SU-DHL-6 (cell line): ENCODE data around the gene NPAS3.

ENCODE experiments used
- H2AFZ ChIP-seq: fragments of 200-600 bp; sonication (generic); 2 replicates; pipeline ENCODE4 v1.6.1; 2014; ENCODE audit warnings: low read depth, mild to moderate bottlenecking, moderate library complexity, mixed read lengths, antibody characterized with exemption, low read length; ENCODE audit not compliant: severe bottlenecking
- H3F3A ChIP-seq: fragments of 200-600 bp; shearing (Covaris generic); 2 replicates; pipeline ENCODE4 v1.6.0; 2016; ENCODE audit warnings: antibody characterized with exemption, mild to moderate bottlenecking; ENCODE audit not compliant: insufficient read depth
- H3K27ac ChIP-seq: fragments of 200-600 bp; sonication (generic); 2 replicates; pipeline ENCODE4 v1.5.1; 2016; ENCODE audit warnings: low read depth, mild to moderate bottlenecking, low read length, moderate library complexity, mixed read lengths
- H3K27me3 ChIP-seq: fragments of 200-600 bp; sonication (generic), shearing (Covaris generic); 2 replicates; pipeline ENCODE4 v1.6.0; 2014; ENCODE audit warnings: mild to moderate bottlenecking, low read length
- H3K36me3 ChIP-seq: fragments of 200-600 bp; sonication (generic); 2 replicates; pipeline ENCODE4 v1.6.1; 2014; ENCODE audit warnings: mild to moderate bottlenecking, low read length, mixed read lengths
- H3K4me2 ChIP-seq: fragments of 300-600, 200-600 bp; shearing (Covaris generic), sonication (generic); 2 replicates; pipeline ENCODE4 v1.6.0; 2014; ENCODE audit warnings: low read length, low read depth, mild to moderate bottlenecking; ENCODE audit not compliant: poor library complexity, severe bottlenecking
- H3K4me3 ChIP-seq: fragments of 200-600 bp; sonication (generic); 2 replicates; pipeline ENCODE4 v1.5.1; 2014; ENCODE audit warnings: antibody characterized with exemption, low read length, mild to moderate bottlenecking, mixed read lengths; ENCODE audit not compliant: insufficient read depth, poor library complexity, severe bottlenecking
- H3K79me2 ChIP-seq: fragments of 200-600 bp; sonication (generic); 2 replicates; pipeline ENCODE4 v1.6.1; 2014; ENCODE audit warnings: mild to moderate bottlenecking, low read length, moderate library complexity; ENCODE audit not compliant: insufficient read depth
- H3K9ac ChIP-seq: fragments of 200-600 bp; sonication (generic); 2 replicates; pipeline ENCODE4 v1.7.0; 2014; ENCODE audit warnings: mild to moderate bottlenecking, low read length
- H3K9me2 ChIP-seq: fragments of 200-600 bp; sonication (generic); replicated peaks from 2 replicates; pipeline ENCODE4 v1.6.1; 2014; ENCODE audit warnings: low read length; ENCODE audit not compliant: insufficient read depth
- H3K9me3 ChIP-seq: fragments of 200-600 bp; sonication (generic); 2 replicates; pipeline ENCODE4 v1.6.1; 2014; ENCODE audit warnings: low read length, mixed read lengths; ENCODE audit not compliant: insufficient read depth
- H4K20me1 ChIP-seq: fragments of 200-600 bp; sonication (generic); 2 replicates; pipeline ENCODE4 v1.6.1; 2014; ENCODE audit warnings: low read depth, mild to moderate bottlenecking, antibody characterized with exemption, low read length, moderate library complexity, mixed read lengths
- EZH2phosphoT487 ChIP-seq: fragments of 200-600 bp; sonication (generic), shearing (Covaris generic); conservative IDR thresholded peaks from 2 replicates; pipeline ENCODE4 v1.6.1; 2018; ENCODE audit warnings: mild to moderate bottlenecking, antibody characterized with exemption, low read length, moderate library complexity, mixed read lengths
- TF ChIP-seq, protein P1 (sequence below): fragments of 200-600 bp; sonication (generic); IDR thresholded peaks from one replicate; pipeline ENCODE4 v1.5.1; 2017; ENCODE audit warnings: antibody characterized with exemption, mild to moderate bottlenecking, low read length, moderate library complexity; ENCODE audit not compliant: insufficient read depth, poor library complexity, severe bottlenecking

The NPAS3 gene

GRCh38 chr14:33642691-33643244 lies 704.1 kb downstream of the NPAS3 start:
- Histone ChIP-seq H3K27me3 (no peaks in the 10 kb centered on the region), H3K27ac (no peak overlapping the region), H3K36me3 (no peaks in the 10 kb centered on the region), H4K20me1 (no peaks in the 10 kb centered on the region), H3K9me2 (no peaks in the 10 kb centered on the region), H2AFZ (no peak overlapping the region), H3K9ac (no peak overlapping the region), H3K9me3 (no peaks in the 10 kb centered on the region), H3K79me2 (no peaks in the 10 kb centered on the region), H3K4me3 (no peak overlapping the region), H3K4me2 (no peak overlapping the region), H3F3A (no peaks in the 10 kb centered on the region)
- TF ChIP-seq, protein P1, sequence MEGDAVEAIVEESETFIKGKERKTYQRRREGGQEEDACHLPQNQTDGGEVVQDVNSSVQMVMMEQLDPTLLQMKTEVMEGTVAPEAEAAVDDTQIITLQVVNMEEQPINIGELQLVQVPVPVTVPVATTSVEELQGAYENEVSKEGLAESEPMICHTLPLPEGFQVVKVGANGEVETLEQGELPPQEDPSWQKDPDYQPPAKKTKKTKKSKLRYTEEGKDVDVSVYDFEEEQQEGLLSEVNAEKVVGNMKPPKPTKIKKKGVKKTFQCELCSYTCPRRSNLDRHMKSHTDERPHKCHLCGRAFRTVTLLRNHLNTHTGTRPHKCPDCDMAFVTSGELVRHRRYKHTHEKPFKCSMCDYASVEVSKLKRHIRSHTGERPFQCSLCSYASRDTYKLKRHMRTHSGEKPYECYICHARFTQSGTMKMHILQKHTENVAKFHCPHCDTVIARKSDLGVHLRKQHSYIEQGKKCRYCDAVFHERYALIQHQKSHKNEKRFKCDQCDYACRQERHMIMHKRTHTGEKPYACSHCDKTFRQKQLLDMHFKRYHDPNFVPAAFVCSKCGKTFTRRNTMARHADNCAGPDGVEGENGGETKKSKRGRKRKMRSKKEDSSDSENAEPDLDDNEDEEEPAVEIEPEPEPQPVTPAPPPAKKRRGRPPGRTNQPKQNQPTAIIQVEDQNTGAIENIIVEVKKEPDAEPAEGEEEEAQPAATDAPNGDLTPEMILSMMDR = no peak
- no peak for TF ChIP-seq EZH2phosphoT487

DNA sequence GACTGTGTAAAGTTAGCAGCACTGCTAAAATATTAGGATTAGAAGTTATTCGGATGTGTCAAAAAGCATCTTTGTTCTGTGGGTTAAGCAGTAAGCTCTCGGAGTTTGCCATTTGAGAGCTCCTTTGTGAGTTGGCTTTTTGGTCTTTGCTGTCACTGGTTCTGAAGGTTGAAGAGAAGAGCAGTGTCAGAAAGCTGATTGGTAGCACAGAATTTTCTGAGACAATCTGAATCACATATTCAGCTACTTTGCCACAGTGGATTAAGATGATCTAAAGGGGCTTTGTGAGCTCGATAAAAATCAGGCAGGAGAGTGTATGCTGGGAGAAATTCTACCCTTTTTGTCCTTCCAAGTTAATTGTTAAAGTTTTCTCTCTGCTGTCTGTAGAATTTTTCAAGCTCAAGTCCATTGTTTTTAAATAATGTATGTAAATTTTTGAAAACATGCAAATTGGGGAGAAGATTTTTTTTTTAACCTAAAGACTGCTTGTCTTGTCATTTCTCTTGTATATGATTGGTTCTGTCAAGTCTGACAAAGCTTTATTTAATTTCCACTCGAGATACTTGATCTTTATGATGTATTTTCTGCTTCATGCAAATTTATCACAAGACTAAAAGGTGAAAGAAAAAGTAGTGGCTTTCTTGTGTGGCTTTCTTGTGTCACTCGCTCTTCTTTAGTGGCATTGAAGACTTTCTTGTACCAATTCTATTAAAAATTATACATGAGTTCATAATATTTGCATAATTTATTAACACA lies 704.9 kb downstream of the NPAS3 start:
- H3K4me3 ChIP-seq = no peak overlapping the region
- no peaks in the 10 kb centered on the region for H3F3A ChIP-seq
- TF ChIP-seq, protein P1 = no peak
- TF ChIP-seq EZH2phosphoT487 = no peak
- no peak overlapping the region for H3K4me2 ChIP-seq
- no peaks in the 10 kb centered on the region for H3K36me3 ChIP-seq
- no peaks in the 10 kb centered on the region for H3K9me2 ChIP-seq
- no peaks in the 10 kb centered on the region for H4K20me1 ChIP-seq
- H3K9me3 ChIP-seq = no peaks in the 10 kb centered on the region
- H3K27me3 ChIP-seq = no peaks in the 10 kb centered on the region
- no peak overlapping the region for H3K9ac ChIP-seq
- no peak overlapping the region for H2AFZ ChIP-seq
- no peaks in the 10 kb centered on the region for H3K79me2 ChIP-seq
- no peak overlapping the region for H3K27ac ChIP-seq

- H2AFZ ChIP-seq = no peak overlapping the region
- H3K27ac ChIP-seq = no peak overlapping the region
- no peaks in the 10 kb centered on the region for H3K36me3 ChIP-seq
- no peaks in the 10 kb centered on the region for H3F3A ChIP-seq
- TF ChIP-seq, protein P1 = no peak
- TF ChIP-seq EZH2phosphoT487 = no peak
- H3K27me3 ChIP-seq = no peaks in the 10 kb centered on the region
- H3K9ac ChIP-seq = no peak overlapping the region
- H3K79me2 ChIP-seq = no peaks in the 10 kb centered on the region
- no peak overlapping the region for H3K4me3 ChIP-seq
- H3K4me2 ChIP-seq = no peak overlapping the region
- H4K20me1 ChIP-seq = no peaks in the 10 kb centered on the region
- no peaks in the 10 kb centered on the region for H3K9me2 ChIP-seq
- no peaks in the 10 kb centered on the region for H3K9me3 ChIP-seq
These were observed 708.1 kb downstream of the NPAS3 start for GRCh38 chr14:33646692-33647260.
